SH-SY5Y (cell line): ENCODE results near the gene NFKB1.

Experiments
- GATA2 ChIP-seq: IDR thresholded peaks from 2 replicates; pipeline ENCODE4 v1.6.1; 2011; ENCODE audit warnings: mild to moderate bottlenecking, low read depth, low read length
- GATA3 ChIP-seq: IDR thresholded peaks from 2 replicates; pipeline ENCODE4 v1.6.1; 2011; ENCODE audit warnings: low read depth, mild to moderate bottlenecking, low read length, moderate library complexity

NFKB1 gene

GRCh38 chr4:102604222-102604940, 103.2 kb downstream of the NFKB1 start:
- no peak for TF ChIP-seq GATA2
- no peak for TF ChIP-seq GATA3

DNA sequence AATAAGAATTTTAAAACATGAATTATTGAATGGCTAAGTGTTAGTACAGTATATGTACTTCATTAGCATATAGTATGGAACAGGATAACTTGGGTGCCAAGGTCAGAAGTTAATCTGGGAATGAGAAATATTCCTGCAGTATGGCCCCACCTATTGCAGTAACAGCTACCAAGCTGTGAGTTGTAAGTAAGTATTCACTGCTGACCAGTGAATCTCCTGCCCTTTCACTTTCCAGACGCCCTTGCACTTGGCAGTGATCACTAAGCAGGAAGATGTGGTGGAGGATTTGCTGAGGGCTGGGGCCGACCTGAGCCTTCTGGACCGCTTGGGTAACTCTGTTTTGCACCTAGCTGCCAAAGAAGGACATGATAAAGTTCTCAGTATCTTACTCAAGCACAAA, 105.1 kb downstream of the NFKB1 start:
- TF ChIP-seq GATA3 (no peak), GATA2 (no peak)

- no peak for TF ChIP-seq GATA3
- no peak for TF ChIP-seq GATA2
These were observed 105.8 kb downstream of the NFKB1 start for GRCh38 chr4:102606846-102607450.

DNA sequence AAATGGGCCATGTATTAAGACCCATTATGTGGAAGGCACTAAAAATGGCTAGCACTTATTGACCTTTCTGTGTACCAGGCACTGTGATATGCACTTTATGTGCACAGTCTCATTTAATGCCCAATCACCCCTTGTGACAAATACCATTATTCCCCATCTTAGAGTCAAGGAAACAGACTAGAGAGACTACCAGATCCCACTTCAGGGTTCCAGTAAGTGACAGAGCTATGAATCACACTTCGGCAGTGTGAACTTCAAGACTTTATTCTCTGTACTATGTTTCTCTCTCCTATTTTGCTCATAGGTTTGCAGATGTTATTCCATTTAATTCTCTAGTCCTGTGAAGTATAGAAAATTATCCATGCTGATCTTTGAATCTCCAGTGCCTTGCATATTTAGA, 107.0 kb downstream of the NFKB1 start:
- TF ChIP-seq GATA3 (no peak), GATA2 (no peak)

GRCh38 chr4:102610007-102610406, 108.8 kb downstream of the NFKB1 start:
- TF ChIP-seq GATA2 (no peak), GATA3 (no peak)

DNA sequence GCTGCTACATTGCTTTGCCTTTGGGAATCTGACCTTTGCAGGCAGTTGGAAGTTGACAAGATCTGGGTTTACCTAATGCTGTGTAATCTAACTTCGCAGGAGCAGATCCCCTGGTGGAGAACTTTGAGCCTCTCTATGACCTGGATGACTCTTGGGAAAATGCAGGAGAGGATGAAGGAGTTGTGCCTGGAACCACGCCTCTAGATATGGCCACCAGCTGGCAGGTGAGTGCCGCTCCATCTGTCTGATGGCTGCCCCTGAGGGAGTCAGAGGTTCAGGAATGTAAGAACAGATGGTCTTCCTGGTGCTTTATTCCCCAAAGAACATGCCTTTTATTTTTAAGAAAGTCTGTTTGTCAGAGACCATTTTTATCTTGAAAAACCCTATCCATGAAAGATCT, 109.3 kb downstream of the NFKB1 start:
- no peak for TF ChIP-seq GATA3
- TF ChIP-seq GATA2 = no peak

DNA sequence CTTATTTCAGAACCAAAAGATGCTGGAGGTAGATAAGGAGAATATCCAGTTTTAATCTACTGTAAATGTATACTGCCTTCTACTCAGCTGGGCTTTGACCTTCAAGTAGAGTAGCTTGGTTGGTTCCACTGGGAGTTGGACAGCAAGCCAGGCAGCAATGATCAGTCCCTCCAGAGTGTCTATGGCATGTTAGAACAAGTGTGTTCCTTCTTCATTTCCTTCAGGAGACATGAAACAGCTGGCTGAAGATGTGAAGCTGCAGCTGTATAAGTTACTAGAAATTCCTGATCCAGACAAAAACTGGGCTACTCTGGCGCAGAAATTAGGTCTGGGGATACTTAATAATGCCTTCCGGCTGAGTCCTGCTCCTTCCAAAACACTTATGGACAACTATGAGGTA, 111.1 kb downstream of the NFKB1 start:
- no peak for TF ChIP-seq GATA3
- TF ChIP-seq GATA2 = no peak

DNA sequence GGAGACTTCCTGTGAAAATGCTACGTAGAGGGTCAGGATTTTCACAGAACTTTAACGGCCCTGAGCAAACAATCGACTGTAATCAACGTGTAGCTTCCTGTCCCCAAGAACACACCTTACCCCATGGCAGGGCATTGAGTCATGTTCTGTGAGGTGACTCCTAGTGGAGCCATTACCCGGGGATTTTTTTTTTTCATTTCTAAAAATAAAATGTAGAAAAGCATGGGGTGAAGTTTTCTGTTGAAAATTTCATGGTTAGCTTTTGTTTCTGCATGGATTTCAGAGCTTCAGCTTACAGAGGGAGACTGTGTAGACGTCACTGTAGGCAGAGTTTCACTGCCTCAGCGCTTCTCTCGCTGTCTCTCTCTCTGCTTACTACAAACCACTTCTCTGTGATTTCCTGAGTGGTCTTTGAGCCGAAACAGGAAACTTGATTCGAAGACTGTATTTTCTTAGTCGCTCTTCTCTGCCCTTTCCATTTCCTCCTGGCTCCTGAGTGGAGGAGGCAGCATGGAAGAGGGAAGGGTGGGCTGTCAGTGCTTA, 111.7 kb downstream of the NFKB1 start:
- no peak for TF ChIP-seq GATA2
- no peak for TF ChIP-seq GATA3

GRCh38 chr4:102614801-102615200, 113.6 kb downstream of the NFKB1 start:
- TF ChIP-seq GATA3 (no peak), GATA2 (no peak)

DNA sequence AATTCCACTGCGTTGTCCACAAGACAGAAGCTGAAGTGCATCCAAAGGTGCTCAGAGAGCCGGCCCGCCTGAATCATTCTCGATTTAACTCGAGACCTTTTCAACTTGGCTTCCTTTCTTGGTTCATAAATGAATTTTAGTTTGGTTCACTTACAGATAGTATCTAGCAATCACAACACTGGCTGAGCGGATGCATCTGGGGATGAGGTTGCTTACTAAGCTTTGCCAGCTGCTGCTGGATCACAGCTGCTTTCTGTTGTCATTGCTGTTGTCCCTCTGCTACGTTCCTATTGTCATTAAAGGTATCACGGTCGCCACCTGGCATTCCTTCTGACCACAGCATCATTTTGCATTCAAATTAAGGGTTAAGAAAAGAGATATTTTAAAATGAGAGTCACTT, 115.5 kb downstream of the NFKB1 start:
- TF ChIP-seq GATA2 (peak; percentile 78), GATA3 (no peak)

- TF ChIP-seq GATA3 = no peak
- no peak for TF ChIP-seq GATA2
These were observed 119.7 kb downstream of the NFKB1 start for GRCh38 chr4:102620697-102621497.

- TF ChIP-seq GATA3 (no peak), GATA2 (no peak)
These were observed 122.5 kb downstream of the NFKB1 start for GRCh38 chr4:102623622-102624021.

DNA sequence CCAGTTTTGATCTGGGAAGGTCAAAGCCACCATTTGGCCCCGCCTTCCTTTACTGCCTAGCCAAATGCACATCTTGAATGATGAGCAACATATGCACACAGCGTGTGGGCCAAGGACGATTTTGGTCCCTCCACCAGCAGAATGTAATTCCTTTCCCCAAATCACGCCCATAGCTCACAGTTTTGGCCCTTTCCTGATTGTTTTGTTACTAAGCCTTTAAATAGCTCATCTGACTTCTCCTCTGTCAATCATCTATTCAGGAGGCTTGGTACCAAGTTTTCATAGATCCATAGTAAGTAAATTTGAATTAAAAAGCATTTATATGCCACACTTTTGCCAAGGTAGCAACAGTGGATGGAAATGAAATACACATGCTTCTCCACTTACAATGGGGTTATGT, 123.3 kb downstream of the NFKB1 start:
- TF ChIP-seq GATA2 (no peak), GATA3 (no peak)

- TF ChIP-seq GATA2 (no peak), GATA3 (no peak)
These were observed 124.2 kb downstream of the NFKB1 start for GRCh38 chr4:102625232-102625930.
